Thymus (tissue), 11 donors: ENCODE data around the gene RNU5B-1. TPM values are rescaled to one million over a fixed set of nuclear protein-coding genes. Genes with fewer than 3 reads are reported as not detected.
"Not testable (repeated sequence)": the region's sequence is repeated elsewhere in the genome, so short reads cannot be mapped to it uniquely, and the experiment has no call there.

Experiments used
- DNase-seq, 9 donors: peaks; one replicate each; pipeline ENCODE4 v3.0.0-alpha.2; 2013; ENCODE audit warnings: low spot score in 9 of 9, low read depth in 6 of 9, missing footprints in 1 of 9
- H3K27ac ChIP-seq, 2 donors: one replicate each; pipeline ENCODE4 v1.5.1; 2013; ENCODE audit warnings: control low read depth in 1 of 2, low read depth in 1 of 2, low read length in 1 of 2, mild to moderate bottlenecking in 1 of 2, moderate library complexity in 1 of 2
- H3K27me3 ChIP-seq, 2 donors: one replicate each; pipeline ENCODE4 v1.5.1; 2013; ENCODE audit warnings: low read length in 1 of 2; ENCODE audit not compliant: control insufficient read depth in 2 of 2, insufficient read depth in 1 of 2
- H3K36me3 ChIP-seq, 2 donors: one replicate each; pipeline ENCODE4 v1.5.1; 2013; ENCODE audit warnings: low read length in 1 of 2, mild to moderate bottlenecking in 1 of 2, moderate library complexity in 1 of 2; ENCODE audit not compliant: control insufficient read depth in 2 of 2, insufficient read depth in 2 of 2
- H3K4me1 ChIP-seq, 2 donors: one replicate each; pipeline ENCODE4 v1.5.1; 2013; ENCODE audit warnings: low read length in 2 of 2; ENCODE audit not compliant: control insufficient read depth in 2 of 2, insufficient read depth in 2 of 2
- H3K4me3 ChIP-seq, 2 donors: one replicate each; pipeline ENCODE4 v1.5.1; 2013; ENCODE audit warnings: low read length in 2 of 2, control low read depth in 1 of 2, mild to moderate bottlenecking in 1 of 2
- H3K9me3 ChIP-seq, 2 donors: one replicate each; pipeline ENCODE4 v1.5.1; 2013; ENCODE audit warnings: low read length in 1 of 2, mild to moderate bottlenecking in 1 of 2; ENCODE audit not compliant: control insufficient read depth in 2 of 2, insufficient read depth in 1 of 2
- WGBS: extraction: QIAGEN DNeasy Blood & Tissue Kit; methylation state at CpG from one replicate; pipeline ENCODE4 v1.1.7; 2013; 5-methylcytosine and 5-hydroxymethylcytosine counted together
- polyA plus RNA-seq: library from polyadenylated mRNA; stranded (reverse); fragments of 200-250 nt; gene quantifications from one replicate; pipeline ENCODE4 v1.2.3, GENCODE V29; 2013
- total RNA-seq: library from RNA; stranded (reverse); fragments of 120-200 nt; gene quantifications from one replicate; pipeline ENCODE4 v1.2.4, GENCODE V29; 2013
- donor health status: healthy.

Gene RNU5B-1
- total and polyA plus RNA-seq, 2 donors, result 2,123 TPM; not detected in 1

DNA sequence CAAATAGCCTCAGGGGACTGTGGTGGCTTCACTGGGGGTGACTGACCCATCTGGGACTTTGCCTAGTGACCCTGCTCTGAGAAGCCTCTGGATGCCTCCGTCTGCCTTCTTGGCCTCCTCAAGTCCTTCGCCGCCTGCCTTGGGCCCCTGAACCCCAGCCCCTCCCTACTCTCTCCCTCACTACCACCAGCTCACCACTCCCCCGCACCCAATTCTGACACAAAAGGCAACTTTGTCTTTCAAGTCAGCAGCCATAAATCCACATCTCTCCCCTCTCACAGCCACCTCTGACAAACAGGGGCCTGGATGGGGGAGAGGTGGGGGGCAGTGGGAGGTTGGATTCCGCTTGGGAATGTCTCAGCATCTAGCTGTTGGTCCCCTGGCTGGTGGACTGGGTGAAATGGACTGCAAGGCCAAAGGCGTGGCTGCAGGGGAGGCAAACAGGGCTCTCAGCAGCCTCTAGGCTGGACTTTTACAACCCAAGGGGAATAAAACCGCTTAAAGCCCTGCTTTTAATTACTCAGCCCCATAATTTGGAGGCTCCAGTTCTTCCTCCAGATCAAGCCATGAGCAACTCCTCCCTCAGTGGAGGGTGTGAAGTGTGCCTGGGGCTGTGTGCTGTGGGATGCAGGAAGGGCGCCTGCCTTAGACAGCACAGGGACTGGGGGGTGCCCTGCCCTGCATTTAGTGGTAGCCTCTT, 39.9 kb downstream of the RNU5B-1 start:
- DNase-seq, result no peak
- H3K4me3 ChIP-seq, result no peak overlapping the region
- H3K4me1 ChIP-seq, result no peaks in the 10 kb centered on the region
- WGBS, result 97% methylated on average over 8 of the region's 8 CpGs
- H3K9me3 ChIP-seq, result no peaks in the 10 kb centered on the region
- H3K36me3 ChIP-seq, result no peaks in the 10 kb centered on the region
- H3K27me3 ChIP-seq, result peaks cover 0 to 16% of the 10 kb centered on the region in 2 donors
- no peak overlapping the region for H3K27ac ChIP-seq

DNA sequence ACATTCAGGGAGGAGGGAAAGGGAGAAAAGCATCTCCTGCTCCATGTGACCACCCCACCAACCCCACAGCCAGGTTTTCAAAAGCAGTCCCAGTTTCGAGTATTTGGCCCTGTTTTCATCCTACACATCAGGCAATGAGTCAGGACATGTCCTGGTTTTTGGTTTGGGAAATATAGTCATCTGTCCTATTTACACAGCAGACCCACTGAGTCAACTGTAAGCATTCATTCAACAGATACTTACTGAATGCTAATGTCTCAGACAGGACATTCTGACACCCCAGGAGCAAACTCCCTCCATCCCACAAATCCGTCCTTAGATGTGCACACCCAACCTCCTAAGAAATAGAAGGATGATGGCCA, 40.4 kb downstream of the RNU5B-1 start:
- H3K4me3 ChIP-seq, result no peak overlapping the region
- 91% methylated on average over 2 of the region's 2 CpGs for WGBS
- no peak for DNase-seq
- no peak overlapping the region for H3K27ac ChIP-seq
- no peaks in the 10 kb centered on the region for H3K4me1 ChIP-seq
- no peaks in the 10 kb centered on the region for H3K36me3 ChIP-seq
- H3K9me3 ChIP-seq, result no peaks in the 10 kb centered on the region
- peaks cover 0 to 13% of the 10 kb centered on the region in 2 donors for H3K27me3 ChIP-seq

DNA sequence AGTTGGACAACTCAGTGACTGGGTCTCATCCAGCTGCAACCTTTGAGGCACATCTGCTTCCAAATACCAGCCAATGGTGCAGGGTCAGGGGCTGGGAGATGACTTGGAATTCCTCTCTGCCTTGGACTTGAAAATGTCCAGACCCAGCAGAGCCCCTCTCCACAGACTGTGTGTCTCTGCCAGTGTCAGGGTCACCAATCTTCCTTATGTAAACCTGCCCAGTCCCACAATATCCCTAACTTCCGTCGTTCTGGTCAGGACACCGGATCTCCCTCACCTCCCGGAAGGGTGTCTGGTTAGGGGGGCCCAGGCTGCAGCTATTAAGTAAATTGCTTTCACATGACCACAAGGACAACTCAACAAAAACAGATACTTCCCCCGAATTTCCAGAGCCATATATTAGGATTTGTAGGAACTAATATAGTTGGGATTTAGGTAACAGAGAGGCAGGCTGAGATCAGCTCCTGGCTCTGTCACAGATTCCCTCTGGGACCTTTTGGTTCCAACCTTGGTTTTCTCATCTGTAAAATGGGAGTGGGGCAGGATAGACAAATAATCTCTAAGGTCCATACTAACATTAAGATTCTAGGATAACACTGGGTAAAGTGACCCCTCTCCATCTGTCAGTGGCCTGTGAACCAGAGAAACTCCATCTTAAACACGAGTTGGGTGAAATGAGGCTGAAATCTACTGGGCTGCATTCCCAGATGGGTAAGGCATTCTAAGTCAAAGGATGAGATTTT, 42.5 kb downstream of the RNU5B-1 start:
- Histone ChIP-seq H3K27ac (no peak overlapping the region), H3K4me1 (no peaks in the 10 kb centered on the region), H3K4me3 (no peak overlapping the region), H3K9me3 (no peaks in the 10 kb centered on the region), H3K27me3 (peaks cover 0 to 7% of the 10 kb centered on the region in 2 donors), H3K36me3 (no peaks in the 10 kb centered on the region)
- 59% methylated on average over 6 of the region's 6 CpGs for WGBS
- DNase-seq, result no peak

DNA sequence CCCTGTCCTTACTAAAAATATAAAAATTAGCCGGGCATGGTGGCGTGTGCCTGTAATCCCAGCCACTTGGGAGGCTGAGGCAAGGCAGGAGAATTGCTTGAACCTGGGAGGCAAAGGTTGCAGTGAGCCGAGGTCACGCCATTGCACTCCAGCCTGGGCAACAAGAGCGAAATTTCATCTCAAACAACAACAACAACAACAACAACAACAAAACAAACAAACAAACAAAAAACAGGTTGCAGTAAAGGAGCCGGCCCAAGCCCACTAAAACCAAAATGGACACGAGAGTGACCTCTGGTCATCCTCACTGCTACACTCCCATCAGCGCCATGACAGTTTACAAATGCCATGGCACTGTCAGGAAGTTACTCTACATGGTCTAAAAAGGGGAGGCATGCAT, 43.3 kb downstream of the RNU5B-1 start:
- not testable (repeated sequence) for DNase-seq, H3K9me3 ChIP-seq, H3K27me3 ChIP-seq, H3K4me3 ChIP-seq, H3K36me3 ChIP-seq, H3K27ac ChIP-seq, H3K4me1 ChIP-seq
- WGBS, result 97% methylated on average over 8 of the region's 8 CpGs

DNA sequence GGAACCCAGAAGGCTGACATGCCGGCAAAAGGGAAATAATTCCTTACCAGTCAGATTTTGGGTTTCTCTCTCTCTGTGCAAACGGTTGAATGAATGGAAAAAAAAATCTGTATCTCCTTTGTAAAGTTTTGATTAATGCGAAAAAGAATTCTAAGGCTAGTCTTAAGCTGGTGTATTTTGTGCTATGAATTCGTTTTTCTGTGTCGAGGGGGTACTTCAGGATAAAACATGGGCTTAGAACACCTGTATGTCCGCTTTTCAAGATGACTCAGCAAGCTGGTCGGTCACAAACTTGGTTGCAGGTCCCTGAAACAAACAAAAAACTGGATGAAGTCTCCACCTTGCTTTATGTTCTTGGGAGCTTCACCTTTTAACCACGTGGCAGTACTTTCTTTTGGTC, 44.9 kb downstream of the RNU5B-1 start:
- no peak for DNase-seq
- peaks cover 2 to 5% of the 10 kb centered on the region in 2 donors for H3K9me3 ChIP-seq
- no peak overlapping the region for H3K27ac ChIP-seq
- H3K4me1 ChIP-seq, result no peaks in the 10 kb centered on the region
- no peaks in the 10 kb centered on the region for H3K36me3 ChIP-seq
- H3K27me3 ChIP-seq, result peaks cover 3 to 13% of the 10 kb centered on the region in 2 donors
- no peak overlapping the region for H3K4me3 ChIP-seq
- WGBS, result 91% methylated on average over 8 of the region's 8 CpGs

DNA sequence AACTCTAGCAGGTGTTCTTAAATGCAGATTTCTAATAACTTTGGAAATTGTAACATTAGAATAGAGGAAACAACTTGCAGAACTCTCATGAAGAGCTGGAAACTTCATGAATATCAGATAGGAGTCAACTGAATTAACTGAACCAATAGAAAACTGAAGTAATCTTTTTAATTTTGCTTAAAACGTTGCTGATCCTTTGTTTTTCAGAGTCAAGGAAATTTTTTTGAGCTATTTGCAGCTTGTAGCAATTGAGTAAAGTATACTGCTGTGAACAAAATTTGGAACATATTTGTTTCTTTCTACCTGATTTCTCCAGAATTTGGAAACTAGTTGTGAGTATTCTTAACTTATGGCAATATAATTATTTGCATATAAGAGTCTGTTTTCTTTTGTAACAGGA, 47.5 kb downstream of the RNU5B-1 start:
- not testable (repeated sequence) for H3K4me1 ChIP-seq, H3K36me3 ChIP-seq, H3K4me3 ChIP-seq, H3K27ac ChIP-seq, DNase-seq, H3K9me3 ChIP-seq
- peaks cover 27 to 32% of the 10 kb centered on the region in 2 donors for H3K27me3 ChIP-seq
- WGBS, result 64% methylated on average over 1 of the region's 1 CpG

Other genes with a start within 250 kb of the RNU5B-1 start
- gene RASL12, start 236.7 kb upstream of the RNU5B-1 start, total RNA-seq, result 2.7 TPM
- gene RASL12, start 236.7 kb upstream of the RNU5B-1 start, polyA plus RNA-seq, result 6.8 TPM
- under 0.01 TPM for gene KBTBD13, start 227.9 kb upstream of the RNU5B-1 start, total RNA-seq
- under 0.01 TPM for gene KBTBD13, start 227.9 kb upstream of the RNU5B-1 start, polyA plus RNA-seq
- 0.61 TPM for gene UBAP1L, start 189.5 kb upstream of the RNU5B-1 start, total RNA-seq
- gene UBAP1L, start 189.5 kb upstream of the RNU5B-1 start, polyA plus RNA-seq, result 6.1 TPM
- gene PDCD7, start 170.9 kb upstream of the RNU5B-1 start, total RNA-seq, result 12.2 TPM
- 16.6 TPM for gene PDCD7, start 170.9 kb upstream of the RNU5B-1 start, polyA plus RNA-seq
- 42.0 TPM for gene CLPX, start 119.3 kb upstream of the RNU5B-1 start, total RNA-seq
- 23.5 TPM for gene CLPX, start 119.3 kb upstream of the RNU5B-1 start, polyA plus RNA-seq
- 0.85 TPM for gene CILP, start 93.2 kb upstream of the RNU5B-1 start, total RNA-seq
- 5.2 TPM for gene CILP, start 93.2 kb upstream of the RNU5B-1 start, polyA plus RNA-seq
- 7.9 TPM for gene PARP16, start 17.8 kb upstream of the RNU5B-1 start, total RNA-seq
- 12.7 TPM for gene PARP16, start 17.8 kb upstream of the RNU5B-1 start, polyA plus RNA-seq
- 1,133 TPM for gene RNU5A-1, start 8.6 kb upstream of the RNU5B-1 start, total RNA-seq
- gene RNU5A-1, start 8.6 kb upstream of the RNU5B-1 start, polyA plus RNA-seq, result not detected
- gene IGDCC3, start 73.3 kb downstream of the RNU5B-1 start, total RNA-seq, result 1.4 TPM
- 0.50 TPM for gene IGDCC3, start 73.3 kb downstream of the RNU5B-1 start, polyA plus RNA-seq
- 1.7 TPM for gene IGDCC4, start 118.3 kb downstream of the RNU5B-1 start, total RNA-seq
- gene IGDCC4, start 118.3 kb downstream of the RNU5B-1 start, polyA plus RNA-seq, result 1.1 TPM
- gene DPP8, start 213.0 kb downstream of the RNU5B-1 start, total RNA-seq, result 21.8 TPM
- 12.5 TPM for gene DPP8, start 213.0 kb downstream of the RNU5B-1 start, polyA plus RNA-seq
- gene HACD3, start 225.8 kb downstream of the RNU5B-1 start, total RNA-seq, result 47.7 TPM
- gene HACD3, start 225.8 kb downstream of the RNU5B-1 start, polyA plus RNA-seq, result 20.2 TPM